ENCODE results near the gene SMARCA5. TPM values are rescaled to one million over a fixed set of nuclear protein-coding genes. Genes with fewer than 3 reads are reported as not detected.

The SMARCA5 gene
- total RNA-seq, 2 donors from 2014 or later, result 34.5 to 41.2 TPM

GRCh38 chr4:143597276-143597675, 83.8 kb downstream of the SMARCA5 start:
- H3K36me3 ChIP-seq, result no peaks in the 10 kb centered on the region
- H3K27me3 ChIP-seq, result no peaks in the 10 kb centered on the region
- no peak for DNase-seq
- TF ChIP-seq CTCF (IDR thresholded peaks at IDR 0.05), result no peak
- no peaks in the 10 kb centered on the region for H3K9me3 ChIP-seq
- no peak overlapping the region for H3K9ac ChIP-seq (ENCODE audit: low read depth in 2 of 2, low read length in 2 of 2)
- H3K4me1 ChIP-seq, result no peaks in the 10 kb centered on the region
- H3K27ac ChIP-seq, result no peak overlapping the region
- intact Hi-C loops (cut with DNase I), result no loop called here
- H3K4me3 ChIP-seq, result no peak overlapping the region

GRCh38 chr4:143598816-143599215, 85.3 kb downstream of the SMARCA5 start:
- Histone ChIP-seq H3K4me1 (no peaks in the 10 kb centered on the region), H3K9me3 (no peaks in the 10 kb centered on the region), H3K9ac (ENCODE audit: low read depth in 2 of 2, low read length in 2 of 2) (no peak overlapping the region), H3K27ac (no peak overlapping the region), H3K27me3 (no peaks in the 10 kb centered on the region), H3K4me3 (no peak overlapping the region), H3K36me3 (no peaks in the 10 kb centered on the region)
- intact Hi-C loops (cut with DNase I), result no loop called here
- DNase-seq, result no peak
- TF ChIP-seq CTCF (IDR thresholded peaks at IDR 0.05), result no peak

- Histone ChIP-seq H3K9me3 (no peaks in the 10 kb centered on the region), H3K4me3 (no peak overlapping the region), H3K27me3 (no peaks in the 10 kb centered on the region), H3K36me3 (no peaks in the 10 kb centered on the region), H3K27ac (no peak overlapping the region), H3K9ac (ENCODE audit: low read depth in 2 of 2, low read length in 2 of 2) (no peak overlapping the region), H3K4me1 (no peaks in the 10 kb centered on the region)
- TF ChIP-seq CTCF (IDR thresholded peaks at IDR 0.05), result no peak
- intact Hi-C loops (cut with DNase I), result no loop called here
- no peak for DNase-seq
Measured at GRCh38 chr4:143599827-143600226, 86.3 kb downstream of the SMARCA5 start.

GRCh38 chr4:143606480-143606879, 93.0 kb downstream of the SMARCA5 start:
- intact Hi-C loops (cut with DNase I), result no loop called here
- TF ChIP-seq CTCF (IDR thresholded peaks at IDR 0.05), result no peak
- H3K27ac ChIP-seq, result no peak overlapping the region
- no peaks in the 10 kb centered on the region for H3K27me3 ChIP-seq
- no peak overlapping the region for H3K4me3 ChIP-seq
- H3K9me3 ChIP-seq, result no peaks in the 10 kb centered on the region
- H3K36me3 ChIP-seq, result no peaks in the 10 kb centered on the region
- no peak for DNase-seq
- H3K4me1 ChIP-seq, result no peaks in the 10 kb centered on the region
- no peak overlapping the region for H3K9ac ChIP-seq (ENCODE audit: low read depth in 2 of 2, low read length in 2 of 2)

Other genes starting within 250 kb of the SMARCA5 start
- gene GAB1, start 176.8 kb upstream of the SMARCA5 start, total RNA-seq, result 10 to 100 TPM; 48.9 to 81.2 TPM
- gene FREM3, start 187.0 kb downstream of the SMARCA5 start, total RNA-seq, result under 1 TPM in 1 of 2 donors, not detected in 1; 0.05 TPM

Measured in colonic mucosa (tissue), 4 donors.